Fibroblast of pulmonary artery (primary cell): ENCODE data around the gene JAKMIP1.

Experiments
- DNase-seq: peaks from one replicate; pipeline ENCODE4 v3.0.0-alpha.2; 2010; ENCODE audit warnings: low read depth
- H3K4me3 ChIP-seq: replicated peaks from 2 replicates; pipeline ENCODE4 v1.5.1; 2011; ENCODE audit warnings: low read depth, mild to moderate bottlenecking, control low read depth, low read length, moderate library complexity
- CTCF ChIP-seq: IDR thresholded peaks from 2 replicates; pipeline ENCODE4 v1.5.1; 2011; ENCODE audit warnings: mild to moderate bottlenecking, control low read depth, low read length, inconsistent platforms; ENCODE audit errors: missing control alignments

The JAKMIP1 gene

DNA sequence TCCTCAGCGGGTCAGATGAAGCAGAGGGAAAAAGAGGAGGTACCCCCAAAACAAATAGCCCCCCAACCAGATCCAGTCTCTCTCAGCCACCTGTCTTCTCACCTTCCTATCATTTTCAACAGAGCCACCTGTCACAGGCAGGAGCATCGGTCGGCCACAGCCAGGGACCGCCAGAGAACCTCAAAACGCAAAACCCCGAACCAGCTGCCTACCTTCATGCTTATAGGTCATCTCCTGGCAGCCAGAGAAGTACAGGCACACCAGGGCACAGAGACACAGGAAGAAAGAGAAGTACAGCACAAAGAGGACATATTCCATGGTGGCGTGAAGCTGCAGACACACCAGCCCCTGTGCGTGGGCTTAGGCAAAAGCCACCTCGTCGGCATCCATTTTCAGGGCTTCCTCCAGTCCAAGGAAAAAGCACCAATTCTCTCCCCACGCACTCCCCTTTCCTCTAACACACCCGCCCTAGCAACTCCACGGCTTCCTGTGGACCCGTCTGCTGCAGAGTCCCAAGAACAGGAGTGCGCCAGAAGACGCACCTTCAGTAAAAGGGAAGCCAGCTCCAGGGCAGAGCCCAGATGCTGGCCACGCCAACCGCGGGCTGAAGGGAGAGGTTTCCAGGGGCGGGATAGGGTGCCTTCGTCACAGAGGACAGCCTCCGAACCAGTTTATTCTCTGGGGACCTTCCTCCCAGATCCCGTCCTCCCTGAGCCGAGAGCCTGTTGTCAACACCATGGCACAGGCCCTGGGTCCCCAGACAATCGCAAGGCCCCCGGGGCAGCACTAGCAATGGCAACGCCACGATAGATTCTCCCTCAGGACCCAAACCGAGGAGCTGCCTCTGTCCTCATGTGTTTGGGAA is 130.3 kb downstream of the JAKMIP1 start:
- no peak overlapping the region for H3K4me3 ChIP-seq
- DNase-seq: no peak
- TF ChIP-seq CTCF: no peak

- no peak for DNase-seq
- TF ChIP-seq CTCF: no peak
These were observed 131.4 kb downstream of the JAKMIP1 start for GRCh38 chr4:6068986-6069385.

GRCh38 chr4:6065934-6066590 is 134.3 kb downstream of the JAKMIP1 start:
- DNase-seq: no peak
- H3K4me3 ChIP-seq: no peak overlapping the region
- no peak for TF ChIP-seq CTCF

More at GRCh38 chr4:6068986-6069385, 131.4 kb downstream of the JAKMIP1 start:
- no peak overlapping the region for H3K4me3 ChIP-seq

DNA sequence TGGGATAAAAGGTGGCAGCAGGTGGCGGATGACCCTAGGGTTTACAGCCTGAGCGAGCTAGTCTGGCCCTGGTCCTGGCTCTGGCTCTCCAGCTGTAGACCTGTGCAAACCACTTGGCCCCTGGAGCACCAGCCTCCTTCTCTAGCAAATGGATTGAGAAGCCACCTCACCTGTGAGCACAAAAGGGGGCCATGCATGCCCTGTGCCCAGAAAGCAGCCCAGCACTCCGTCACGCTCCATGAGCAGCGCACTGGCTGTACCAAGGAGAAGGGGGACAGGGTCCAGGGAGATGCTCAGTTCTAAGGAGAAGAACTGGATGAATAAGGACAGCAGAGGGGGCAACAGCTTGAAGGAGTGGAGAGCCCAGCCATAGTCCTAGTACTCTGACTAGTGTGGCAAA is 135.2 kb downstream of the JAKMIP1 start:
- no peak overlapping the region for H3K4me3 ChIP-seq
- no peak for TF ChIP-seq CTCF
- DNase-seq: no peak

DNA sequence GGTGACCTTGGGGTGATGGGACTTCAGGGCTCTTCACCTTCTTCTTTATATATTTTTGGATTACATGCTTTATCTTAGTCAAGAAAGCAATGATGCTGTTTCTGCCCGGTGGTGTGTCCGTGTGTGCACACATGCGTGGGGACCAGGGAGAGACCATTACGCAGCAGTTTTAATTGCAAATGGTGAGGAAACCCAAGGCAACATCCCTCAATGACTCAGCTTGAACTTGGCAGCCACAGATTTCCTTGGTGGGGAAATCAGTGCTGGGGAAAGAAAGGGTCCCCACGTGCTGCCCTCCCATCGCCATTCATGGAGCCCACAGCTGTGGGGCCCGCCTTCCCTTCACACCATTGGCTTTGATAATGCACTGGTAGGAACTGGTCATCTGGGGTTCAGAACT is 136.0 kb downstream of the JAKMIP1 start:
- no peak for DNase-seq
- no peak for TF ChIP-seq CTCF
- H3K4me3 ChIP-seq: no peak overlapping the region

DNA sequence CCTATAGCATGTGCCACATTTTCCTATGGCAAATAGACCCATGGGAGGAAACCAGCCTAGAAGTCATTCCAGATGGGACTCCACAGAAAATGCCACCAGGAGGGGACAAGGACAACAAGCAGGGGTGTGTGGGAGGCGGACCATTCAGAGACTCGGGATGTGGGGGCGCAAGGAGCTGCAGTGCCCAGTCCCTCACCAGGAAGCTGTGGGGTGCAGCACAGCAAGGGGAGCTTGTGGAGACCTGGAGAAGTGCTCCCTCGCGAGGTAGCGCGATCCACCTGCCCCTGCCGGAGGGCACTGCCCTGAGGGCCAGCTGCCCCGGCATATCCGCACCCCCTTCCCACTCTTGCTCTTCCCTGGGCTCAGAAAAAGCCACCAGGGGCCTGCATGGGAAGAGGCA is 136.7 kb downstream of the JAKMIP1 start:
- TF ChIP-seq CTCF: no peak

DNA sequence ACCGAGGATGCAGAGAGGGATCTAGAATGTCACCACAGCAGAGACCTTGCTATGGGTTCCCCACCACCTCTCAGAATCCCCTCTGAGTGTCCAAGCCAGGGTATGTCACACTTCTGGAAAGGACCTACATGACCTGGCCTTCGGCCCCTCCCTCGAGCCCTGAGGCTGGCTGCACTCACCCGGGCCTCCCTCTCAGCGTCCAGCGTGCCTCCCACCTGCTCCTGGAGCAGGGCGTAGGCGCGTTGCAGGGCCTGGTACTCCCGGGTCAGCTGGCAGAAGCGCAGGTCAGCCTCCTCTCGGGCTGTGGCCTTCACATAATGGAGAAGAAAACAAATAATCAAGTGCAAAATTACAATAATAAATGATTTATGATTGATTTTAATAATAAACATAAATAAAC is 138.2 kb downstream of the JAKMIP1 start:
- no peak for DNase-seq
- H3K4me3 ChIP-seq: no peak overlapping the region
- no peak for TF ChIP-seq CTCF

More for the DNA sequence above, 136.7 kb downstream of the JAKMIP1 start:
- H3K4me3 ChIP-seq: no peak overlapping the region
- no peak for DNase-seq
